ENCODE data around the gene TCEA3.

TCEA3 gene

GRCh38 chr1:23357138-23357908, 67.2 kb downstream of the TCEA3 start:
- peaks cover 30% of the 10 kb centered on the region for H3K36me3 ChIP-seq (ENCODE audit: insufficient read depth, low read length)
- no peak overlapping the region for H3K9ac ChIP-seq (ENCODE audit: insufficient read length)
- no peak for DNase-seq (ENCODE audit: low read depth, low spot score)
- H3K4me3 ChIP-seq, result no peak overlapping the region
- no peak overlapping the region for H3K27ac ChIP-seq
- TF ChIP-seq FOXP2 (optimal IDR thresholded peaks at IDR 0.05; ENCODE audit: control extremely low read depth, extremely low read length, insufficient read depth) (no peak), POLR2AphosphoS5 (IDR thresholded peaks at IDR 0.05; ENCODE audit: borderline replicate concordance, low read depth, low read length) (no peak), EZH2 (IDR thresholded peaks at IDR 0.05) (no peak)
- peaks cover 21% of the 10 kb centered on the region for H3K9me3 ChIP-seq (ENCODE audit: low read depth, low read length)

GRCh38 chr1:23356471-23357137, 67.9 kb downstream of the TCEA3 start:
- TF ChIP-seq FOXP2 (optimal IDR thresholded peaks at IDR 0.05; ENCODE audit: control extremely low read depth, extremely low read length, insufficient read depth), result no peak
- no peak for TF ChIP-seq POLR2AphosphoS5 (IDR thresholded peaks at IDR 0.05; ENCODE audit: borderline replicate concordance, low read depth, low read length)
- no peak for TF ChIP-seq EZH2 (IDR thresholded peaks at IDR 0.05)
- Histone ChIP-seq H3K9ac (ENCODE audit: insufficient read length) (no peak overlapping the region), H3K27ac (no peak overlapping the region), H3K4me3 (no peak overlapping the region), H3K9me3 (ENCODE audit: low read depth, low read length) (peaks cover 14% of the 10 kb centered on the region), H3K36me3 (ENCODE audit: insufficient read depth, low read length) (peaks cover 23% of the 10 kb centered on the region)
- DNase-seq (ENCODE audit: low read depth, low spot score), result no peak

- no peak for DNase-seq (ENCODE audit: low read depth, low spot score)
- TF ChIP-seq FOXP2 (optimal IDR thresholded peaks at IDR 0.05; ENCODE audit: control extremely low read depth, extremely low read length, insufficient read depth), result no peak
- TF ChIP-seq EZH2 (IDR thresholded peaks at IDR 0.05), result no peak
- TF ChIP-seq POLR2AphosphoS5 (IDR thresholded peaks at IDR 0.05; ENCODE audit: borderline replicate concordance, low read depth, low read length), result no peak
- no peak overlapping the region for H3K9ac ChIP-seq (ENCODE audit: insufficient read length)
- H3K9me3 ChIP-seq (ENCODE audit: low read depth, low read length), result no peaks in the 10 kb centered on the region
- H3K27ac ChIP-seq, result no peak overlapping the region
- H3K4me3 ChIP-seq, result no peak overlapping the region
- no peaks in the 10 kb centered on the region; the same call in 1 of the 2 replicates for H3K36me3 ChIP-seq (ENCODE audit: insufficient read depth, low read length)
These were observed 70.3 kb downstream of the TCEA3 start for GRCh38 chr1:23354245-23354644.

GRCh38 chr1:23352096-23352695, 72.4 kb downstream of the TCEA3 start:
- no peak for TF ChIP-seq POLR2AphosphoS5 (IDR thresholded peaks at IDR 0.05; ENCODE audit: borderline replicate concordance, low read depth, low read length)
- no peak for TF ChIP-seq EZH2 (IDR thresholded peaks at IDR 0.05)
- TF ChIP-seq FOXP2 (optimal IDR thresholded peaks at IDR 0.05; ENCODE audit: control extremely low read depth, extremely low read length, insufficient read depth), result no peak
- Histone ChIP-seq H3K9me3 (ENCODE audit: low read depth, low read length) (no peaks in the 10 kb centered on the region), H3K27ac (no peak overlapping the region), H3K9ac (ENCODE audit: insufficient read length) (no peak overlapping the region), H3K36me3 (ENCODE audit: insufficient read depth, low read length) (no peaks in the 10 kb centered on the region), H3K4me3 (no peak overlapping the region)
- DNase-seq (ENCODE audit: low read depth, low spot score), result no peak

GRCh38 chr1:23345920-23346319, 78.6 kb downstream of the TCEA3 start:
- H3K27ac ChIP-seq, result no peak overlapping the region
- peaks cover 17% of the 10 kb centered on the region for H3K36me3 ChIP-seq (ENCODE audit: insufficient read depth, low read length)
- TF ChIP-seq POLR2AphosphoS5 (IDR thresholded peaks at IDR 0.05; ENCODE audit: borderline replicate concordance, low read depth, low read length), result no peak
- no peak for TF ChIP-seq EZH2 (IDR thresholded peaks at IDR 0.05)
- H3K9ac ChIP-seq (ENCODE audit: insufficient read length), result no peak overlapping the region
- DNase-seq (ENCODE audit: low read depth, low spot score), result no peak
- no peak overlapping the region for H3K4me3 ChIP-seq
- no peaks in the 10 kb centered on the region for H3K9me3 ChIP-seq (ENCODE audit: low read depth, low read length)

GRCh38 chr1:23344987-23345472, 79.5 kb downstream of the TCEA3 start:
- no peak for TF ChIP-seq EZH2 (IDR thresholded peaks at IDR 0.05)
- no peak for TF ChIP-seq FOXP2 (optimal IDR thresholded peaks at IDR 0.05; ENCODE audit: control extremely low read depth, extremely low read length, insufficient read depth)
- no peak for TF ChIP-seq POLR2AphosphoS5 (IDR thresholded peaks at IDR 0.05; ENCODE audit: borderline replicate concordance, low read depth, low read length)
- no peak for DNase-seq (ENCODE audit: low read depth, low spot score)
- H3K27ac ChIP-seq, result peak overlapping the region; percentile 97

GRCh38 chr1:23344111-23344986, 80.2 kb downstream of the TCEA3 start, which contains the start of gene HNRNPR:
Gene HNRNPR, minus strand, starts transcription at chr1:23344284. Its CDS starts 3,276 bp downstream, at chr1:23341008.
- peak; percentile 96 for DNase-seq (ENCODE audit: low read depth, low spot score)
- peak; percentile 84 for TF ChIP-seq POLR2AphosphoS5 (IDR thresholded peaks at IDR 0.05; ENCODE audit: borderline replicate concordance, low read depth, low read length)
- no peak for TF ChIP-seq FOXP2 (optimal IDR thresholded peaks at IDR 0.05; ENCODE audit: control extremely low read depth, extremely low read length, insufficient read depth)
- no peaks in the 10 kb centered on the region for H3K9me3 ChIP-seq (ENCODE audit: low read depth, low read length)

More at GRCh38 chr1:23344987-23345472, 79.5 kb downstream of the TCEA3 start:
- Histone ChIP-seq H3K9me3 (ENCODE audit: low read depth, low read length) (no peaks in the 10 kb centered on the region), H3K4me3 (peak overlapping the region; percentile 83), H3K9ac (ENCODE audit: insufficient read length) (peak overlapping the region; percentile 99), H3K36me3 (ENCODE audit: insufficient read depth, low read length) (peaks cover 26% of the 10 kb centered on the region)

More at GRCh38 chr1:23344111-23344986, 80.2 kb downstream of the TCEA3 start, which contains the start of gene HNRNPR:
- peaks cover 33% of the 10 kb centered on the region for H3K36me3 ChIP-seq (ENCODE audit: insufficient read depth, low read length)
- H3K27ac ChIP-seq, result peak within 1 kb of the TSS; percentile 97
- peak within 1 kb of the TSS; percentile 99 for H3K9ac ChIP-seq (ENCODE audit: insufficient read length)
- peak within 1 kb of the TSS; percentile 83 for H3K4me3 ChIP-seq

Measured in SK-N-MC (cell line).